Measurements from ENCODE around the gene GRAP2.

DNA sequence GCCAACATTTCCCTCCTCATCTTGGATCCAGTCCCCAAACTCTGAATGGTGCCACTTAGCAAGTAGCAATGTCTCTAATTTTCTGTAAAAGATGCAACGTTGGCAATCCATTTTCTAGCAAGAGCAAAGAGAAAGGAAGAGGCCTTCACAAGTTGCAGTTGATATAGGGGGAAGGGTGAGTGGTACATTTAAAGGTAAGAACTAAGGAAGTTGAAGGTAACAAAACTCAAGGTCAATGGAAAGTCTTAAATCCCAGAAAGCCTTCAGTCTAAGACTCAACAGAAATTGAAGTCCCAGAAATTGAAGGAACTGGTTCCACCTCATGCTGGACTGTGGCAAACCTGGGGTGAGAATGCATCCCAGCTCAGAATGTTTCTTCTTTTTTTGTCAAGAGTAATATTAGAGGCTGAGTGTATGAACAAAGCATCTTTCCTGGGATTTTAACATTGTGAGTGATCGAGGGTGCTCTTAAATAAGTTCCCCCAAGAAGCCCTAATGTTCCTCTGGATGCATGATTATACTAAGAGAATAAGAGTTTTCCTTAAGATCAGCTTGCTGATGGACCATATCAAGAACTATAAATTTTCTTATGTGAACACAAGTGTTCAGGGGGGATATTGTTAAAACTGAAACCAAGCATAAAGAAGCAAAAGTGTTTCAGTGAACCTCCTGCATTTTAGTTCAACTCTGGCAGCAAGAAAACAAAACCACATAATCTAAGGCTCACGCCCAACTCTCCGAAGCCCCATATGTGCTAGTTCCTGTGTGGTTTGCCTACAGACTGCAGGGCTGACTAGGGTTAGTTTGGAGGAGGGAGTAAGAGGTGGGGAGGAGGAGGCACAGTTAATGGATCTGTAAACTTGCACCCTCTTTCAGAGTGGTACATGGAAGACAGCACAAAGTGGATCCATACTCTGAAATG, at the start of gene GRAP2:
- TF ChIP-seq EZH2 (IDR thresholded peaks at IDR 0.05; ENCODE audit: low read depth, unreplicated experiment) (no peak), CREB1 (CRISPR knock-in tag; IDR thresholded peaks at IDR 0.05; ENCODE audit: low read depth) (no peak)
- TF ChIP-seq, protein P1, sequence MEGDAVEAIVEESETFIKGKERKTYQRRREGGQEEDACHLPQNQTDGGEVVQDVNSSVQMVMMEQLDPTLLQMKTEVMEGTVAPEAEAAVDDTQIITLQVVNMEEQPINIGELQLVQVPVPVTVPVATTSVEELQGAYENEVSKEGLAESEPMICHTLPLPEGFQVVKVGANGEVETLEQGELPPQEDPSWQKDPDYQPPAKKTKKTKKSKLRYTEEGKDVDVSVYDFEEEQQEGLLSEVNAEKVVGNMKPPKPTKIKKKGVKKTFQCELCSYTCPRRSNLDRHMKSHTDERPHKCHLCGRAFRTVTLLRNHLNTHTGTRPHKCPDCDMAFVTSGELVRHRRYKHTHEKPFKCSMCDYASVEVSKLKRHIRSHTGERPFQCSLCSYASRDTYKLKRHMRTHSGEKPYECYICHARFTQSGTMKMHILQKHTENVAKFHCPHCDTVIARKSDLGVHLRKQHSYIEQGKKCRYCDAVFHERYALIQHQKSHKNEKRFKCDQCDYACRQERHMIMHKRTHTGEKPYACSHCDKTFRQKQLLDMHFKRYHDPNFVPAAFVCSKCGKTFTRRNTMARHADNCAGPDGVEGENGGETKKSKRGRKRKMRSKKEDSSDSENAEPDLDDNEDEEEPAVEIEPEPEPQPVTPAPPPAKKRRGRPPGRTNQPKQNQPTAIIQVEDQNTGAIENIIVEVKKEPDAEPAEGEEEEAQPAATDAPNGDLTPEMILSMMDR (conservative IDR thresholded peaks at IDR 0.05; ENCODE audit: low read depth in 2 of 2), result no peak
